Keratinocyte (primary cell): ENCODE data around the gene MYO1E. TPM values are rescaled to one million over a fixed set of nuclear protein-coding genes. Genes with fewer than 3 reads are reported as not detected.

Experiments
- DNase-seq: peaks from one replicate; pipeline ENCODE4 v3.0.0-alpha.2; 2011; ENCODE audit warnings: low read depth, missing footprints, low spot score
- FAIRE-seq: peaks from 2 replicates; lab custom pipeline; 2011; peaks lifted over from hg19 to GRCh38; lab: Jason Lieb, UNC
- H2AFZ ChIP-seq: 2 replicates; pipeline ENCODE4 v1.6.0; 2012; ENCODE audit warnings: low read length, control low read depth, inconsistent platforms; ENCODE audit not compliant: control insufficient read depth
- H3K27ac ChIP-seq: 2 replicates; pipeline ENCODE4 v1.5.1; 2011; ENCODE audit warnings: low read length; ENCODE audit not compliant: control insufficient read depth, insufficient read depth
- H3K27me3 ChIP-seq: 3 replicates; pipeline ENCODE4 v1.6.0; 2011; ENCODE audit warnings: low read length; ENCODE audit not compliant: control insufficient read depth, insufficient read depth; ENCODE audit errors: extremely low read depth
- H3K36me3 ChIP-seq, 2 experiments: 2 replicates in 1 of 2; 3 replicates in 1 of 2; pipeline ENCODE4 v1.5.1; 2011; ENCODE audit warnings: low read length in 2 of 2, mild to moderate bottlenecking in 1 of 2; ENCODE audit not compliant: control insufficient read depth in 2 of 2, insufficient read depth in 2 of 2; ENCODE audit errors: extremely low read depth in 1 of 2
- H3K4me1 ChIP-seq: 3 replicates; pipeline ENCODE4 v1.5.1; 2011; ENCODE audit warnings: low read length; ENCODE audit not compliant: control insufficient read depth, insufficient read depth; ENCODE audit errors: extremely low read depth
- H3K4me2 ChIP-seq: 3 replicates; pipeline ENCODE4 v1.6.0; 2011; ENCODE audit warnings: low read depth, low read length; ENCODE audit not compliant: control insufficient read depth, insufficient read depth; ENCODE audit errors: extremely low read depth
- H3K4me3 ChIP-seq, 3 experiments: fragments of 200-600 bp in 1 of 3; sonication (generic) in 1 of 3; 2 replicates in 2 of 3; 3 replicates in 1 of 3; pipeline ENCODE4 v1.5.1; 2011 to 2016; ENCODE audit warnings: low read length in 3 of 3, mild to moderate bottlenecking in 3 of 3, control low read depth in 2 of 3, inconsistent platforms in 1 of 3, low read depth in 1 of 3, mixed read lengths in 1 of 3, mixed run types in 1 of 3, moderate library complexity in 1 of 3; ENCODE audit not compliant: control insufficient read depth in 2 of 3, insufficient read depth in 2 of 3; ENCODE audit errors: extremely low read depth in 1 of 3
- H3K79me2 ChIP-seq: 2 replicates; pipeline ENCODE4 v1.6.0; 2012; ENCODE audit warnings: low read length; ENCODE audit not compliant: control insufficient read depth, insufficient read depth
- H3K9ac ChIP-seq: 3 replicates; pipeline ENCODE4 v1.6.0; 2011; ENCODE audit warnings: low read length; ENCODE audit not compliant: control insufficient read depth, insufficient read depth; ENCODE audit errors: extremely low read depth
- H3K9me1 ChIP-seq: 3 replicates; pipeline ENCODE4 v1.6.0; 2011; ENCODE audit warnings: low read length; ENCODE audit not compliant: control insufficient read depth, insufficient read depth; ENCODE audit errors: extremely low read depth
- H3K9me3 ChIP-seq: 2 replicates; pipeline ENCODE4 v1.5.1; 2012; ENCODE audit warnings: low read depth, low read length; ENCODE audit not compliant: control insufficient read depth
- H4K20me1 ChIP-seq: 3 replicates; pipeline ENCODE4 v1.6.0; 2011; ENCODE audit warnings: low read length; ENCODE audit not compliant: control insufficient read depth, insufficient read depth; ENCODE audit errors: extremely low read depth
- EZH2 ChIP-seq: IDR thresholded peaks from one replicate; pipeline ENCODE4 v1.6.1; 2012; ENCODE audit warnings: inconsistent platforms, mild to moderate bottlenecking, low read length, moderate library complexity
- dilution Hi-C: fragments of 300-500 bp; cut with MboI; formaldehyde crosslinking; loops from one replicate; pipeline ENCODE4 v1.7.0; 2020; ENCODE audit warnings: low sequenced_read_pairs; ENCODE audit not compliant: extremely low pct_ligation_motif_present
- polyA plus RNA-seq, 5 experiments: library from polyadenylated mRNA; depleted of rRNA in 3 of 5; stranded (reverse) in 3 of 5; stranded (forward) in 1 of 5; unstranded in 1 of 5; fragments of >200 nt; gene quantifications; 1 replicate in 1 of 5; 2 replicates in 3 of 5; 3 replicates in 1 of 5; pipeline versions ENCODE4 v1.2.1 to v1.2.3, GENCODE V29; 2011 to 2012; ENCODE audit warnings: missing spikeins in 2 of 5, low read depth in 1 of 5, low replicate concordance in 1 of 5
- TF ChIP-seq, protein P1 (sequence below), 3 experiments: IDR thresholded peaks in 1 of 3; conservative IDR thresholded peaks in 1 of 3; optimal IDR thresholded peaks in 1 of 3; 2 replicates in 2 of 3; 3 replicates in 1 of 3; pipeline versions ENCODE3 to v1.5.1; 2011; ENCODE audit warnings: low read length in 3 of 3, mild to moderate bottlenecking in 3 of 3, moderate library complexity in 2 of 3, control low read depth in 1 of 3, inconsistent platforms in 1 of 3; ENCODE audit not compliant: insufficient read depth in 2 of 3; ENCODE audit errors: extremely low read depth in 1 of 3

MYO1E gene
- polyA plus RNA-seq, 1 donor (not counting 4 experiments of a cell fraction or from before 2014, with no cell fraction given): 213 TPM

DNA sequence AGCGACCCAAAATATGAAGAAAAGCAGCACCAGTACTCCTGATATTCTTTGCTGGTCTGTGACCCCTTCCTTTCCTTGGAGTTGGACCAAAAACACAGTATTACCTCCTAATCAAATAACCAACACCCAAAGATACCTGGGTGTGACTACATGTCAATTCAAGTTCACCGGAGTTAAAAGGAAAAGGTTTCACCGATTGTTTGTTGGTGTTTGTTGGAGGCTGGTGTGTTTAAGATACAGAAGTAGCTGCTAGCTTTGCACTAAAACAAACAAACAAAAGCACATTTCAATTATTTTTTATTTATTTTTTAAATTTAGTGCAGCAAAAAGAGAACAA, 81.5 kb downstream of the MYO1E start:
- Histone ChIP-seq H2AFZ (no peak overlapping the region), H3K79me2 (peaks cover 84% of the 10 kb centered on the region), H3K27me3 (no peaks in the 10 kb centered on the region), H3K36me3 (peaks cover 1 to 3% of the 10 kb centered on the region in 2 experiments), H3K9me3 (no peaks in the 10 kb centered on the region), H3K4me1 (peaks cover 41% of the 10 kb centered on the region), H3K27ac (no peak overlapping the region), H3K9me1 (no peaks in the 10 kb centered on the region), H3K4me3 (no peak overlapping the region), H4K20me1 (no peaks in the 10 kb centered on the region), H3K4me2 (no peak overlapping the region), H3K9ac (no peak overlapping the region)
- TF ChIP-seq, protein P1, sequence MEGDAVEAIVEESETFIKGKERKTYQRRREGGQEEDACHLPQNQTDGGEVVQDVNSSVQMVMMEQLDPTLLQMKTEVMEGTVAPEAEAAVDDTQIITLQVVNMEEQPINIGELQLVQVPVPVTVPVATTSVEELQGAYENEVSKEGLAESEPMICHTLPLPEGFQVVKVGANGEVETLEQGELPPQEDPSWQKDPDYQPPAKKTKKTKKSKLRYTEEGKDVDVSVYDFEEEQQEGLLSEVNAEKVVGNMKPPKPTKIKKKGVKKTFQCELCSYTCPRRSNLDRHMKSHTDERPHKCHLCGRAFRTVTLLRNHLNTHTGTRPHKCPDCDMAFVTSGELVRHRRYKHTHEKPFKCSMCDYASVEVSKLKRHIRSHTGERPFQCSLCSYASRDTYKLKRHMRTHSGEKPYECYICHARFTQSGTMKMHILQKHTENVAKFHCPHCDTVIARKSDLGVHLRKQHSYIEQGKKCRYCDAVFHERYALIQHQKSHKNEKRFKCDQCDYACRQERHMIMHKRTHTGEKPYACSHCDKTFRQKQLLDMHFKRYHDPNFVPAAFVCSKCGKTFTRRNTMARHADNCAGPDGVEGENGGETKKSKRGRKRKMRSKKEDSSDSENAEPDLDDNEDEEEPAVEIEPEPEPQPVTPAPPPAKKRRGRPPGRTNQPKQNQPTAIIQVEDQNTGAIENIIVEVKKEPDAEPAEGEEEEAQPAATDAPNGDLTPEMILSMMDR (optimal IDR thresholded peaks at IDR 0.05 in 1 of 3, IDR thresholded peaks at IDR 0.05 in 1 of 3, conservative IDR thresholded peaks at IDR 0.05 in 1 of 3; ENCODE audit: extremely low read depth in 1 of 3, insufficient read depth in 2 of 3, low read length in 3 of 3): no peak
- TF ChIP-seq EZH2: no peak
- DNase-seq: no peak
- no peak for FAIRE-seq
- dilution Hi-C loops: no loop called here

DNA sequence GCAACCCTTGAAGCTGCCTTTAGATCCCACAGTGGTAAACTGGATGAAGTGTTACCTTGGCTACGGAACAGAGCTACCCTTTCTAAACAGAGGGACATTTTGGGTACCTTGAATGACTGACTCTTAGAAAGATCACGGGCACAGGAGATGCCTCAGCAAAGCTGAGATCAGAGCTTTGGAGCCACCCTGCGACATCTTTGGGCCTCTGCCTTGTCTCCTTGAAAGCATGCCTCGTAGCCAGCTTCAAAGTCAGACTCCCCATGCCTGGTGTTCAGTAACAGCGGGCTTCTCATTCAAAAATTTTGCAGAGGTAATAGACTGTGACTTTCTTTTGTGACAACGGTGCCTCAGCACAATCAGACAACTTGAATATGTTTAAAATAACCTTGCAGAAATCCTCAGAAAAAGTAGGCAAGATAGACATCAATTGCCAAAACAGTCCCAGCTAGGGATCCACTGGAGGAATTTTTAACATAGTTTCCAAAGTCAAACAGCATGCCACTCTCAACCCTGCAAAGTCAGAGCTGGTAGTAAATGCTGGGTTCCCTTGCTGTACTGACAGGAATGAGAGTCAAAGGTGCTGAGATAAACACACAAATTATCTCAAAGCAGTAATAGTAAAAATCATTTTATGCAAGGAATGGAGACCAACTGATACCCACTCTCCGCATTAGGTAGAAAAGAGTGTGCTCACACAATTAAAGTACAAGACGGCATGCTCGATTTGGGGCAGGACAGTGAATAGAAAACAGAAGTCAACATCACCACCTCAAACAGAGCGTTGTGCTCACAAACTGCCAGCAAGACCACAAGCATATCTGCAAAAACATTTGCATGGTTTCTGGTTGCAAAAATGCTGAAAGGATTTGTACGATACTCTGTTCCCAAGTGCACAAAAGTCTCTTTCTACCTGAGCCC, 82.1 kb downstream of the MYO1E start:
- no peak for TF ChIP-seq EZH2
- TF ChIP-seq, protein P1 (optimal IDR thresholded peaks at IDR 0.05 in 1 of 3, IDR thresholded peaks at IDR 0.05 in 1 of 3, conservative IDR thresholded peaks at IDR 0.05 in 1 of 3; ENCODE audit: extremely low read depth in 1 of 3, insufficient read depth in 2 of 3, low read length in 3 of 3): no peak
- Histone ChIP-seq H2AFZ (no peak overlapping the region), H3K79me2 (peaks cover 86% of the 10 kb centered on the region), H3K4me2 (no peak overlapping the region), H3K9me1 (no peaks in the 10 kb centered on the region), H4K20me1 (no peaks in the 10 kb centered on the region), H3K4me1 (peaks cover 41% of the 10 kb centered on the region), H3K9ac (no peak overlapping the region), H3K9me3 (no peaks in the 10 kb centered on the region), H3K4me3 (no peak overlapping the region), H3K27ac (no peak overlapping the region), H3K27me3 (no peaks in the 10 kb centered on the region), H3K36me3 (peaks cover 1 to 3% of the 10 kb centered on the region in 2 experiments)
- DNase-seq (no peak), FAIRE-seq (peak; percentile 26)
- dilution Hi-C loops: no loop called here
